Measurements from ENCODE around the gene BOLA2B.
"Not testable (repeated sequence)": the region's sequence is repeated elsewhere in the genome, so short reads cannot be mapped to it uniquely, and the experiment has no call there.

The BOLA2B gene

GRCh38 chr16:30199049-30199448 lies 5.6 kb upstream of the BOLA2B start, which contains the start of gene SULT1A3:
SULT1A3 (plus strand) TSS chr16:30199255; CDS start chr16:30200729, 1,474 bp downstream.
- not testable (repeated sequence) for H3K4me2 ChIP-seq (ENCODE audit: low read length, poor library complexity, severe bottlenecking); H3K4me3 ChIP-seq (ENCODE audit: insufficient read depth in 1 of 2, low read depth in 1 of 2, low read length in 2 of 2); H2BK5ac ChIP-seq (ENCODE audit: low read depth, low read length, poor library complexity, severe bottlenecking); H2BK15ac ChIP-seq (ENCODE audit: low read depth, poor library complexity, severe bottlenecking); H2AFZ ChIP-seq (ENCODE audit: low read depth, low read length); H3K14ac ChIP-seq (ENCODE audit: low read length in 2 of 2); H3K4ac ChIP-seq (ENCODE audit: low read depth in 1 of 2, low read length in 2 of 2); H2AK5ac ChIP-seq (ENCODE audit: low read length, severe bottlenecking); H3K18ac ChIP-seq (ENCODE audit: low read depth in 1 of 2, low read length in 2 of 2); H3K9me3 ChIP-seq (ENCODE audit: control insufficient read depth, low read length); H3K79me1 ChIP-seq (replicated peaks; ENCODE audit: low read length, poor library complexity, severe bottlenecking); H2BK120ac ChIP-seq (ENCODE audit: low read depth, low read length); H3K27me3 ChIP-seq (ENCODE audit: control insufficient read depth in 1 of 2, insufficient read depth in 1 of 2, low read length in 2 of 2); H3K23ac ChIP-seq (ENCODE audit: low read length in 2 of 2); H3K36me3 ChIP-seq (ENCODE audit: control insufficient read depth in 1 of 2, insufficient read depth in 2 of 2, low read depth in 1 of 2, low read length in 2 of 2); H3K27ac ChIP-seq (ENCODE audit: low read length, poor library complexity, severe bottlenecking); H2BK12ac ChIP-seq (ENCODE audit: low read length in 2 of 2); H3K4me1 ChIP-seq (ENCODE audit: control insufficient read depth, insufficient read depth, low read depth, low read length); H4K91ac ChIP-seq (ENCODE audit: low read length); DNase-seq; H4K8ac ChIP-seq (ENCODE audit: low read length); H3K9ac ChIP-seq (ENCODE audit: low read length)
- no CpG with 5 or more reads among the region's 3 CpGs for WGBS

GRCh38 chr16:30197001-30197400 lies 3.5 kb upstream of the BOLA2B start:
- H3K27me3 ChIP-seq (ENCODE audit: control insufficient read depth in 1 of 2, insufficient read depth in 1 of 2, low read length in 2 of 2); H2AK5ac ChIP-seq (ENCODE audit: low read length, severe bottlenecking): not testable (repeated sequence)
- no CpG with 5 or more reads among the region's 2 CpGs for WGBS

GRCh38 chr16:30194172-30194925 lies 883 bp upstream of the BOLA2B start:
- H3K79me1 ChIP-seq (replicated peaks; ENCODE audit: low read length, poor library complexity, severe bottlenecking); H2BK5ac ChIP-seq (ENCODE audit: low read depth, low read length, poor library complexity, severe bottlenecking); DNase-seq; H4K91ac ChIP-seq (ENCODE audit: low read length); H4K8ac ChIP-seq (ENCODE audit: low read length); H2BK15ac ChIP-seq (ENCODE audit: low read depth, poor library complexity, severe bottlenecking); H3K23ac ChIP-seq (ENCODE audit: low read length in 2 of 2); H2AFZ ChIP-seq (ENCODE audit: low read depth, low read length); H3K4me1 ChIP-seq (ENCODE audit: control insufficient read depth, insufficient read depth, low read depth, low read length); H3K27me3 ChIP-seq (ENCODE audit: control insufficient read depth in 1 of 2, insufficient read depth in 1 of 2, low read length in 2 of 2); H3K27ac ChIP-seq (ENCODE audit: low read length, poor library complexity, severe bottlenecking); H2AK5ac ChIP-seq (ENCODE audit: low read length, severe bottlenecking); H3K4ac ChIP-seq (ENCODE audit: low read depth in 1 of 2, low read length in 2 of 2); H2BK120ac ChIP-seq (ENCODE audit: low read depth, low read length); H3K9me3 ChIP-seq (ENCODE audit: control insufficient read depth, low read length); H3K18ac ChIP-seq (ENCODE audit: low read depth in 1 of 2, low read length in 2 of 2); H2BK12ac ChIP-seq (ENCODE audit: low read length in 2 of 2); H3K9ac ChIP-seq (ENCODE audit: low read length); H3K36me3 ChIP-seq (ENCODE audit: control insufficient read depth in 1 of 2, insufficient read depth in 2 of 2, low read depth in 1 of 2, low read length in 2 of 2): not testable (repeated sequence)
- peak overlapping the region; percentile 56 for H3K4me2 ChIP-seq (ENCODE audit: low read length, poor library complexity, severe bottlenecking)
- peak overlapping the region; percentile 56 to 72 for H3K4me3 ChIP-seq (ENCODE audit: insufficient read depth in 1 of 2, low read depth in 1 of 2, low read length in 2 of 2)
- H3K14ac ChIP-seq (ENCODE audit: low read length in 2 of 2), result peak overlapping the region in 1 of 2 experiments; percentile 26
- WGBS, result no CpG with 5 or more reads among the region's 60 CpGs

More at GRCh38 chr16:30197001-30197400, 3.5 kb upstream of the BOLA2B start:
- H3K14ac ChIP-seq (ENCODE audit: low read length in 2 of 2); H2BK5ac ChIP-seq (ENCODE audit: low read depth, low read length, poor library complexity, severe bottlenecking); H3K27ac ChIP-seq (ENCODE audit: low read length, poor library complexity, severe bottlenecking); H3K18ac ChIP-seq (ENCODE audit: low read depth in 1 of 2, low read length in 2 of 2); H2BK15ac ChIP-seq (ENCODE audit: low read depth, poor library complexity, severe bottlenecking); H3K4ac ChIP-seq (ENCODE audit: low read depth in 1 of 2, low read length in 2 of 2); H3K4me3 ChIP-seq (ENCODE audit: insufficient read depth in 1 of 2, low read depth in 1 of 2, low read length in 2 of 2); H3K36me3 ChIP-seq (ENCODE audit: control insufficient read depth in 1 of 2, insufficient read depth in 2 of 2, low read depth in 1 of 2, low read length in 2 of 2); H3K9me3 ChIP-seq (ENCODE audit: control insufficient read depth, low read length); H2BK120ac ChIP-seq (ENCODE audit: low read depth, low read length); H2BK12ac ChIP-seq (ENCODE audit: low read length in 2 of 2); H3K9ac ChIP-seq (ENCODE audit: low read length); H4K91ac ChIP-seq (ENCODE audit: low read length); H3K79me1 ChIP-seq (replicated peaks; ENCODE audit: low read length, poor library complexity, severe bottlenecking); H2AFZ ChIP-seq (ENCODE audit: low read depth, low read length); H3K23ac ChIP-seq (ENCODE audit: low read length in 2 of 2); H3K4me2 ChIP-seq (ENCODE audit: low read length, poor library complexity, severe bottlenecking); H3K4me1 ChIP-seq (ENCODE audit: control insufficient read depth, insufficient read depth, low read depth, low read length); DNase-seq; H4K8ac ChIP-seq (ENCODE audit: low read length): not testable (repeated sequence)

DNA sequence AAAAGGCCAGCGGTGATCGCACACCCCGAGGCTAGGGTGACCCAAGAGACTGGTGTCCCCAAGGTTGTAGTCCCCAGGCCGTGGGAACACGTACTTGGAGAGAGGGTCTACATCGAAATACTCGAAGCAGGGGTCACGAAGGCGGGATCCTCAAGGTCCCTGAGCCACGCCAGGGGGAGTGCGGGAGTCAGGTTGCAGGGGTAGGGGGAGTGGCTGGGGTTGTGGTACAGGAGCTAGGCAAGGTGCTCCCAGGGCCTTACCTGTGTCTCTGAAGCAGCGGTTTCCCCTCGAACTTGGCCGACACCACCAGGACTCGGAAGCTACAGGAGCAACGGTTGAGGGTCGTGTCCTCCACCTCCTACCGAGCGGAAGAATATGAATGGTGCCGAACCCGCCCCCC lies 368 bp downstream of the BOLA2B start:
- not testable (repeated sequence) for H3K4ac ChIP-seq (ENCODE audit: low read depth in 1 of 2, low read length in 2 of 2); H3K27ac ChIP-seq (ENCODE audit: low read length, poor library complexity, severe bottlenecking); H2AK5ac ChIP-seq (ENCODE audit: low read length, severe bottlenecking); H3K23ac ChIP-seq (ENCODE audit: low read length in 2 of 2); H3K9me3 ChIP-seq (ENCODE audit: control insufficient read depth, low read length); H2BK15ac ChIP-seq (ENCODE audit: low read depth, poor library complexity, severe bottlenecking); H3K27me3 ChIP-seq (ENCODE audit: control insufficient read depth in 1 of 2, insufficient read depth in 1 of 2, low read length in 2 of 2); H4K8ac ChIP-seq (ENCODE audit: low read length); H3K14ac ChIP-seq (ENCODE audit: low read length in 2 of 2); H3K9ac ChIP-seq (ENCODE audit: low read length); H3K4me3 ChIP-seq (ENCODE audit: insufficient read depth in 1 of 2, low read depth in 1 of 2, low read length in 2 of 2); H3K4me2 ChIP-seq (ENCODE audit: low read length, poor library complexity, severe bottlenecking); H2BK120ac ChIP-seq (ENCODE audit: low read depth, low read length); H3K4me1 ChIP-seq (ENCODE audit: control insufficient read depth, insufficient read depth, low read depth, low read length); H3K36me3 ChIP-seq (ENCODE audit: control insufficient read depth in 1 of 2, insufficient read depth in 2 of 2, low read depth in 1 of 2, low read length in 2 of 2); DNase-seq; H3K18ac ChIP-seq (ENCODE audit: low read depth in 1 of 2, low read length in 2 of 2); H2AFZ ChIP-seq (ENCODE audit: low read depth, low read length); H3K79me1 ChIP-seq (replicated peaks; ENCODE audit: low read length, poor library complexity, severe bottlenecking); H2BK12ac ChIP-seq (ENCODE audit: low read length in 2 of 2); H2BK5ac ChIP-seq (ENCODE audit: low read depth, low read length, poor library complexity, severe bottlenecking); H4K91ac ChIP-seq (ENCODE audit: low read length)
- no CpG with 5 or more reads among the region's 21 CpGs for WGBS

All from mesenchymal stem cell (in vitro differentiated cells and primary cell).